Measurements from ENCODE around the gene PRR5L.

DNA sequence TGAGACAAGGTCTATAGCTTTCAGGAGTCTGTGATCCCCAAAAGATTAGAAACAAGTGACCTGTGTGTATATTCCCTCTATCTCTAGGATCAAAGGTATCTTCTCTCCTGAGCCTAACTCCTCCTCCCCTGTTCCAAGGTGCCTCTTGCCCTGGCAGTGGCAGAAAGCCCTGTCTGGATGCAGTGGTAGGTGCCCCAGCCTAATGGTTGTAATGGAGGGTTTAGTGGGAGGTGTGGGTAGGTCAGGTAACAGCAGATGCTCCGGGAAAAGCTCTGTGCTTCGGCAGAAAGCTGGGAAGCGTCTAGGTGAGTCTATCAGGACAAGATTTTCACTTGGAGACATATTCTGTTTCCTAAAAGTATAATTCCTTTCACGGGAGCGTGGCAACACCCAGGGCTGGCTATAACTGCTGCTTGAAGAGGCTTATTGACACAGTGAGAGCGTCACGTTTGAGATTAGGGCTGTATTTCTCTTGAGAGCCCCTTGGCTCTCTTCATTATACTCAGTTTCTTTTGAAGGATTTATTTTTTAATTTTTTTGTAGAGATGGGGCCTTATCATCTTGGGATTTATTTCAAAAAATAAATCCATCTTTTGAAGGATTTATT lies 49.5 kb downstream of the PRR5L start:
- no peak for TF ChIP-seq POLR2A (IDR thresholded peaks at IDR 0.05; ENCODE audit: low read depth, low read length)
- TF ChIP-seq TAF1 (IDR thresholded peaks at IDR 0.05; ENCODE audit: borderline replicate concordance, low read depth, low read length) = no peak
